Fibroblast of lung (primary cell): ENCODE measurements around the gene PTPRCAP.

Experiments
- EZH2 ChIP-seq: IDR thresholded peaks from 2 replicates; pipeline ENCODE4 v1.5.1; 2012; ENCODE audit warnings: low read length, control low read depth, mild to moderate bottlenecking; ENCODE audit errors: missing control alignments
- TF ChIP-seq, protein P1 (sequence below), 2 donors: IDR thresholded peaks in 1 of 2; conservative IDR thresholded peaks in 1 of 2; 1 replicate in 1 of 2; 2 replicates in 1 of 2; pipeline ENCODE4 v1.5.1; 2011 to 2012; ENCODE audit warnings: low read length in 2 of 2, control low read depth in 1 of 2, inconsistent platforms in 1 of 2, low read depth in 1 of 2, mild to moderate bottlenecking in 1 of 2

GRCh38 chr11:67464411-67465188, 27.1 kb upstream of the PTPRCAP start:
- TF ChIP-seq, protein P1, sequence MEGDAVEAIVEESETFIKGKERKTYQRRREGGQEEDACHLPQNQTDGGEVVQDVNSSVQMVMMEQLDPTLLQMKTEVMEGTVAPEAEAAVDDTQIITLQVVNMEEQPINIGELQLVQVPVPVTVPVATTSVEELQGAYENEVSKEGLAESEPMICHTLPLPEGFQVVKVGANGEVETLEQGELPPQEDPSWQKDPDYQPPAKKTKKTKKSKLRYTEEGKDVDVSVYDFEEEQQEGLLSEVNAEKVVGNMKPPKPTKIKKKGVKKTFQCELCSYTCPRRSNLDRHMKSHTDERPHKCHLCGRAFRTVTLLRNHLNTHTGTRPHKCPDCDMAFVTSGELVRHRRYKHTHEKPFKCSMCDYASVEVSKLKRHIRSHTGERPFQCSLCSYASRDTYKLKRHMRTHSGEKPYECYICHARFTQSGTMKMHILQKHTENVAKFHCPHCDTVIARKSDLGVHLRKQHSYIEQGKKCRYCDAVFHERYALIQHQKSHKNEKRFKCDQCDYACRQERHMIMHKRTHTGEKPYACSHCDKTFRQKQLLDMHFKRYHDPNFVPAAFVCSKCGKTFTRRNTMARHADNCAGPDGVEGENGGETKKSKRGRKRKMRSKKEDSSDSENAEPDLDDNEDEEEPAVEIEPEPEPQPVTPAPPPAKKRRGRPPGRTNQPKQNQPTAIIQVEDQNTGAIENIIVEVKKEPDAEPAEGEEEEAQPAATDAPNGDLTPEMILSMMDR (conservative IDR thresholded peaks at IDR 0.05 in 1 of 2, IDR thresholded peaks at IDR 0.05 in 1 of 2; ENCODE audit: low read depth in 1 of 2, low read length in 2 of 2) = no peak
- no peak for TF ChIP-seq EZH2
